ENCODE data around the gene TRPM2.

TRPM2 gene

GRCh38 chr21:44353191-44353970 lies at the start of gene TRPM2:
Gene TRPM2, plus strand, starts transcription at chr21:44353621. Its CDS starts 80 bp downstream, at chr21:44353701.
- no peak for DNase-seq (ENCODE audit: low spot score)

GRCh38 chr21:44304011-44304616 lies 49.3 kb upstream of the TRPM2 start:
- no peak for DNase-seq (ENCODE audit: low spot score)

- DNase-seq (ENCODE audit: low spot score), result peak; percentile 25
Measured at GRCh38 chr21:44304877-44305293, 48.5 kb upstream of the TRPM2 start.

- DNase-seq (ENCODE audit: low spot score), result no peak
Measured at GRCh38 chr21:44305691-44306090, 47.7 kb upstream of the TRPM2 start.

GRCh38 chr21:44306936-44307704 lies 46.3 kb upstream of the TRPM2 start:
- DNase-seq (ENCODE audit: low spot score), result no peak

GRCh38 chr21:44310628-44311507 lies 42.6 kb upstream of the TRPM2 start:
- no peak for DNase-seq (ENCODE audit: low spot score)

GRCh38 chr21:44312089-44312488 lies 41.3 kb upstream of the TRPM2 start:
- DNase-seq (ENCODE audit: low spot score), result no peak

- no peak for DNase-seq (ENCODE audit: low spot score)
Measured at GRCh38 chr21:44312716-44313115, 40.7 kb upstream of the TRPM2 start.

GRCh38 chr21:44313451-44313850 lies 40.0 kb upstream of the TRPM2 start:
- no peak for DNase-seq (ENCODE audit: low spot score)

- DNase-seq (ENCODE audit: low spot score), result no peak
Measured at GRCh38 chr21:44314128-44314527, 39.3 kb upstream of the TRPM2 start.

GRCh38 chr21:44314561-44314960 lies 38.9 kb upstream of the TRPM2 start:
- DNase-seq (ENCODE audit: low spot score), result no peak

GRCh38 chr21:44315691-44316203 lies 37.7 kb upstream of the TRPM2 start:
- DNase-seq (ENCODE audit: low spot score), result no peak

- no peak for DNase-seq (ENCODE audit: low spot score)
Measured at GRCh38 chr21:44316277-44316900, 37.0 kb upstream of the TRPM2 start.

- no peak for DNase-seq (ENCODE audit: low spot score)
Measured at GRCh38 chr21:44317241-44317782, 36.1 kb upstream of the TRPM2 start.

GRCh38 chr21:44317871-44318270 lies 35.5 kb upstream of the TRPM2 start:
- no peak for DNase-seq (ENCODE audit: low spot score)

GRCh38 chr21:44318489-44319285 lies 34.7 kb upstream of the TRPM2 start:
- DNase-seq (ENCODE audit: low spot score), result no peak

- DNase-seq (ENCODE audit: low spot score), result no peak
Measured at GRCh38 chr21:44319407-44320065, 33.9 kb upstream of the TRPM2 start.

- DNase-seq (ENCODE audit: low spot score), result no peak
Measured at GRCh38 chr21:44320847-44321246, 32.6 kb upstream of the TRPM2 start.

GRCh38 chr21:44321846-44322450 lies 31.5 kb upstream of the TRPM2 start:
- DNase-seq (ENCODE audit: low spot score), result no peak
